K562 (cell line): Measurements from ENCODE around the gene RIPPLY3. TPM values are rescaled to one million over a fixed set of nuclear protein-coding genes. Genes with fewer than 3 reads are reported as not detected.

ENCODE experiments used
- ATAC-seq: fragments of 200-7000 bp; cut with Tn5 transposase; 3 replicates; pipeline ENCODE4 v1.9.1; 2020; ENCODE audit warnings: moderate library complexity
- BruUV-seq: library from RNA; stranded (reverse); fragments of 400-500 nt; replicated peaks from 2 replicates; lab custom pipeline; 2021; lab: Mats Ljungman, UMichigan
- CTCF ChIA-PET: fragments of 300-600 bp; formaldehyde crosslinking; extraction: SDS; loops from one replicate; lab custom pipeline; 2021; ENCODE audit warnings: low intra/inter-chr PET ratio; lab: Yijun Ruan, JAX
- POLR2A ChIA-PET: fragments of 300-600, 350-650 bp; sonication (Branson Sonifier 250); formaldehyde crosslinking; extraction: SDS; loops from one replicate; lab custom pipeline; 2021; ENCODE audit warnings: antibody characterized with exemption, inconsistent platforms; lab: Yijun Ruan, JAX
- DNase-seq, 4 experiments: peaks; one replicate each; pipeline versions ENCODE4 v3.0.0 to v3.0.0-alpha.2; 2011 to 2018; ENCODE audit warnings: low spot score in 3 of 4, mixed read lengths in 3 of 4; ENCODE audit errors: extremely low read depth in 1 of 4
- FAIRE-seq: peaks from 2 replicates; lab custom pipeline; 2011; peaks lifted over from hg19 to GRCh38; lab: Jason Lieb, UNC
- H2AFZ ChIP-seq: 2 replicates; pipeline ENCODE4 v1.6.0; 2011; ENCODE audit warnings: low read depth, low read length, control low read depth, inconsistent platforms
- H3K27ac ChIP-seq: fragments of 200-600 bp; 3 replicates; pipeline ENCODE4 v1.8.0; 2011; ENCODE audit warnings: low read depth, mild to moderate bottlenecking, control low read depth, inconsistent platforms, low read length, moderate library complexity, mixed read lengths; ENCODE audit errors: extremely low read depth
- H3K27me3 ChIP-seq, 2 experiments: fragments of 300-600 bp in 1 of 2; 2 replicates in 1 of 2; 3 replicates in 1 of 2; pipeline versions ENCODE4 v1.6.0 to v1.8.0; 2011; ENCODE audit warnings: inconsistent platforms in 2 of 2, low read length in 2 of 2, mild to moderate bottlenecking in 1 of 2, mixed read lengths in 1 of 2, moderate library complexity in 1 of 2; ENCODE audit not compliant: control insufficient read depth in 2 of 2, insufficient read depth in 2 of 2
- H3K36me3 ChIP-seq: fragments of 300-600 bp; 3 replicates; pipeline ENCODE4 v1.8.0; 2011; ENCODE audit warnings: mild to moderate bottlenecking, low read length, inconsistent platforms; ENCODE audit not compliant: control insufficient read depth, insufficient read depth
- H3K4me1 ChIP-seq, 2 experiments: fragments of 200-600 bp in 1 of 2; replicated peaks in 1 of 2; 2 replicates in 1 of 2; 3 replicates in 1 of 2; pipeline versions ENCODE4 v1.5.1 to v1.8.0; 2011; ENCODE audit warnings: inconsistent platforms in 2 of 2, low read length in 2 of 2, mild to moderate bottlenecking in 1 of 2, mixed read lengths in 1 of 2, moderate library complexity in 1 of 2; ENCODE audit not compliant: control insufficient read depth in 2 of 2, insufficient read depth in 2 of 2
- H3K4me2 ChIP-seq: 2 replicates; pipeline ENCODE4 v1.6.1; 2011; ENCODE audit warnings: low read length, control low read depth, inconsistent platforms, mixed read lengths; ENCODE audit not compliant: insufficient read depth
- H3K4me3 ChIP-seq: fragments of 200-600 bp; sonication (generic), shearing (Covaris generic); 2 replicates; pipeline ENCODE4 v1.5.1; 2016; ENCODE audit warnings: control low read depth, inconsistent platforms
- H3K79me2 ChIP-seq: fragments of 200-600 bp; 3 replicates; pipeline ENCODE4 v1.8.0; 2011; ENCODE audit warnings: low read length, inconsistent platforms; ENCODE audit not compliant: control insufficient read depth, insufficient read depth
- H3K9ac ChIP-seq, 2 experiments: 2 replicates each; pipeline versions ENCODE4 v1.6.0 to v1.6.1; 2011; ENCODE audit warnings: low read depth in 2 of 2, low read length in 2 of 2, control low read depth in 1 of 2, inconsistent platforms in 1 of 2, mild to moderate bottlenecking in 1 of 2, mixed read lengths in 1 of 2; ENCODE audit not compliant: insufficient read depth in 1 of 2
- H3K9me1 ChIP-seq: one replicate; pipeline ENCODE4 v1.6.0; 2011; ENCODE audit warnings: inconsistent platforms, mild to moderate bottlenecking, low read length, moderate library complexity; ENCODE audit not compliant: control insufficient read depth, insufficient read depth
- H3K9me3 ChIP-seq: replicated peaks from 2 replicates; pipeline ENCODE4 v1.5.1; 2011; ENCODE audit warnings: low read depth, low read length, inconsistent platforms; ENCODE audit not compliant: control insufficient read depth, insufficient read depth
- H4K20me1 ChIP-seq: replicated peaks from 2 replicates; pipeline ENCODE4 v1.6.1; 2011; ENCODE audit warnings: low read length, inconsistent platforms, mixed read lengths; ENCODE audit not compliant: control insufficient read depth, insufficient read depth
- E2F3 ChIP-seq: fragments of 250-450 bp; sonication (Bioruptor Pico); IDR thresholded peaks from 2 replicates; pipeline ENCODE4 v1.4.0; 2020; ENCODE audit warnings: mild to moderate bottlenecking
- ETV6 ChIP-seq, 3 experiments: fragments of 150-350 bp in 1 of 3; sonication (generic) in 1 of 3; formaldehyde crosslinking in 1 of 3; IDR thresholded peaks; 2 replicates each; pipeline versions ENCODE4 v1.6.1 to v1.8.0; 2014 to 2022; ENCODE audit warnings: borderline replicate concordance in 2 of 3, low read depth in 2 of 3, antibody characterized with exemption in 1 of 3, low read length in 1 of 3, mild to moderate bottlenecking in 1 of 3, missing genetic modification reagents in 1 of 3
- HDAC3 ChIP-seq: fragments of 450-650 bp; IDR thresholded peaks from 2 replicates; pipeline ENCODE4 v1.6.1; 2018; ENCODE audit warnings: borderline replicate concordance, mild to moderate bottlenecking, moderate library complexity; ENCODE audit not compliant: partially characterized antibody
- MYNN ChIP-seq, 2 experiments: sonication (generic); formaldehyde crosslinking in 1 of 2; IDR thresholded peaks; 2 replicates each; pipeline versions ENCODE4 v1.5.0 to v1.6.1; 2016 to 2020; ENCODE audit warnings: antibody characterized with exemption in 1 of 2, missing genetic modification reagents in 1 of 2
- NCOA6 ChIP-seq: fragments of 450-650 bp; IDR thresholded peaks from 2 replicates; pipeline ENCODE4 v1.6.1; 2017; ENCODE audit warnings: mild to moderate bottlenecking
- RHOXF2B ChIP-seq: fragments of 250-450 bp; sonication (Bioruptor Pico); conservative IDR thresholded peaks from 2 replicates; pipeline ENCODE4 v1.5.1; 2021
- SMAD4 ChIP-seq: fragments of 250-450 bp; sonication (Bioruptor Pico); conservative IDR thresholded peaks from 2 replicates; pipeline ENCODE4 v1.8.0; 2021; ENCODE audit warnings: inconsistent platforms, mild to moderate bottlenecking, moderate library complexity
- TCF7L2 ChIP-seq: fragments of 150-350 bp; IDR thresholded peaks from 2 replicates; pipeline ENCODE4 v1.6.1; 2016; ENCODE audit warnings: low read depth, mild to moderate bottlenecking, low read length, moderate library complexity
- ZBTB40 ChIP-seq, 2 experiments: fragments of 450-650 bp in 1 of 2; sonication (generic) in 1 of 2; formaldehyde crosslinking in 1 of 2; IDR thresholded peaks; 2 replicates each; pipeline versions ENCODE4 v1.7.1 to v1.9.0; 2016 to 2022; ENCODE audit warnings: inconsistent platforms in 1 of 2, mild to moderate bottlenecking in 1 of 2, missing genetic modification reagents in 1 of 2
- ZNF274 ChIP-seq: IDR thresholded peaks from 2 replicates; pipeline ENCODE4 v1.6.1; 2011; ENCODE audit warnings: low read depth, mild to moderate bottlenecking, low read length, moderate library complexity, borderline replicate concordance
- WGBS: fragments of 100-300 bp; shearing (Covaris generic); methylation state at CpG from one replicate; pipeline ENCODE4 v1.1.6; 2016; ENCODE audit warnings: low coverage, mixed read lengths; ENCODE audit not compliant: insufficient coverage; ENCODE audit errors: missing lambda C conversion rate; 5-methylcytosine and 5-hydroxymethylcytosine counted together
- in situ Hi-C: fragments of 300-500 bp; cut with MboI; formaldehyde crosslinking; loops from 4 replicates; pipeline ENCODE4 v1.15.0; 2018; ENCODE audit warnings: inconsistent platforms, mixed read lengths
- intact Hi-C: fragments of 100-400 bp; cut with micrococcal nuclease; formaldehyde crosslinking; loops from 2 replicates; pipeline ENCODE4 v1.14.2; 2022
- polyA plus RNA-seq, 8 experiments: library from polyadenylated mRNA; depleted of rRNA in 4 of 8; stranded (reverse) in 5 of 8; unstranded in 3 of 8; fragments of >200 nt; fragmentation: Nextera tagmentation in 2 of 8; fragmentation: Illumina TruSeq in 1 of 8; extraction: Ambion mirVana in 2 of 8; extraction: Trizol in 1 of 8; gene quantifications; 2 replicates each; pipeline versions ENCODE4 v1.2.1 to v1.2.3, GENCODE V29; 2011 to 2014; ENCODE audit warnings: inconsistent platforms in 1 of 8, missing spikeins in 1 of 8
- total RNA-seq, 7 experiments: library from RNA; depleted of rRNA in 6 of 7; stranded (reverse); fragments of >200 nt in 6 of 7; fragmentation: Illumina TruSeq in 2 of 7; extraction: Trizol in 2 of 7; gene quantifications; 2 replicates each; pipeline versions ENCODE4 v1.2.1 to v1.2.3, GENCODE V29; 2011 to 2021; ENCODE audit warnings: low replicate concordance in 1 of 7
- TF ChIP-seq, protein P1 (sequence below): fragments of 450-650 bp; IDR thresholded peaks from 2 replicates; pipeline ENCODE4 v1.6.1; 2016; ENCODE audit warnings: mild to moderate bottlenecking

RIPPLY3 gene
- total and polyA plus RNA-seq, 9 of the 15 experiments (the other 6 are each of a cell fraction or from before 2014, with no cell fraction given) = not detected

GRCh38 chr21:36968414-36968813, 38.1 kb upstream of the RIPPLY3 start:
- POLR2A ChIA-PET = interaction anchor here (0.9 kb wide), 1 partner anchor 19 kb away, joined by 3 read pairs; no protein-coding TSS in a partner anchor
- CTCF ChIA-PET = no interaction called here
- no peak for TF ChIP-seq SMAD4 (CRISPR knock-in tag)
- TF ChIP-seq RHOXF2B (CRISPR knock-in tag) = no peak
- TF ChIP-seq ETV6 (IDR thresholded peaks at IDR 0.05; ENCODE audit: borderline replicate concordance in 1 of 2, low read depth in 2 of 2, low read length in 1 of 2) = no peak
- no peak for TF ChIP-seq ETV6 (CRISPR knock-in tag; IDR thresholded peaks at IDR 0.05; ENCODE audit: borderline replicate concordance)
- TF ChIP-seq E2F3 (CRISPR knock-in tag) = no peak
- TF ChIP-seq ZNF274 = no peak
- TF ChIP-seq ZBTB40 (IDR thresholded peaks at IDR 0.05) = no peak
- TF ChIP-seq ZBTB40 (CRISPR knock-in tag; IDR thresholded peaks at IDR 0.05) = no peak
- no peak for TF ChIP-seq HDAC3
- TF ChIP-seq NCOA6 = no peak
- TF ChIP-seq, protein P1, sequence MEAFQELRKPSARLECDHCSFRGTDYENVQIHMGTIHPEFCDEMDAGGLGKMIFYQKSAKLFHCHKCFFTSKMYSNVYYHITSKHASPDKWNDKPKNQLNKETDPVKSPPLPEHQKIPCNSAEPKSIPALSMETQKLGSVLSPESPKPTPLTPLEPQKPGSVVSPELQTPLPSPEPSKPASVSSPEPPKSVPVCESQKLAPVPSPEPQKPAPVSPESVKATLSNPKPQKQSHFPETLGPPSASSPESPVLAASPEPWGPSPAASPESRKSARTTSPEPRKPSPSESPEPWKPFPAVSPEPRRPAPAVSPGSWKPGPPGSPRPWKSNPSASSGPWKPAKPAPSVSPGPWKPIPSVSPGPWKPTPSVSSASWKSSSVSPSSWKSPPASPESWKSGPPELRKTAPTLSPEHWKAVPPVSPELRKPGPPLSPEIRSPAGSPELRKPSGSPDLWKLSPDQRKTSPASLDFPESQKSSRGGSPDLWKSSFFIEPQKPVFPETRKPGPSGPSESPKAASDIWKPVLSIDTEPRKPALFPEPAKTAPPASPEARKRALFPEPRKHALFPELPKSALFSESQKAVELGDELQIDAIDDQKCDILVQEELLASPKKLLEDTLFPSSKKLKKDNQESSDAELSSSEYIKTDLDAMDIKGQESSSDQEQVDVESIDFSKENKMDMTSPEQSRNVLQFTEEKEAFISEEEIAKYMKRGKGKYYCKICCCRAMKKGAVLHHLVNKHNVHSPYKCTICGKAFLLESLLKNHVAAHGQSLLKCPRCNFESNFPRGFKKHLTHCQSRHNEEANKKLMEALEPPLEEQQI = no peak
- TF ChIP-seq TCF7L2 = no peak
- TF ChIP-seq MYNN (IDR thresholded peaks at IDR 0.05) = no peak
- TF ChIP-seq MYNN (CRISPR knock-in tag; IDR thresholded peaks at IDR 0.05) = no peak

More at GRCh38 chr21:36968414-36968813, 38.1 kb upstream of the RIPPLY3 start:
- no peak for FAIRE-seq
- Histone ChIP-seq H2AFZ (no peak overlapping the region), H3K4me2 (no peak overlapping the region), H3K4me1 (peaks cover 22 to 27% of the 10 kb centered on the region in 2 experiments), H3K36me3 (no peaks in the 10 kb centered on the region; the same call in 1 of the 3 replicates), H3K9me3 (no peaks in the 10 kb centered on the region), H3K9ac (no peak overlapping the region), H4K20me1 (no peaks in the 10 kb centered on the region), H3K27me3 (no peaks in the 10 kb centered on the region), H3K27ac (no peak overlapping the region), H3K9me1 (no peaks in the 10 kb centered on the region), H3K79me2 (peaks cover 30% of the 10 kb centered on the region), H3K4me3 (no peak overlapping the region)
- in situ Hi-C loops (no loop called here), intact Hi-C loops (no loop called here)
- DNase-seq = no peak
- ATAC-seq = no peak
- 72% methylated on average over 4 of the region's 4 CpGs for WGBS
- no TSS peak for BruUV-seq
